SKM-1 treated with dmso at 0.1 percent for 144 hours (cell line): ENCODE measurements around the gene EML1.

Experiments
- DNase-seq: peaks from one replicate; lab custom pipeline; 2025; ENCODE audit not compliant: unreplicated experiment; lab: John Stamatoyannopoulos, UW

Gene EML1

GRCh38 chr14:99982537-99983250, 189.5 kb downstream of the EML1 start:
- DNase-seq, result peak; percentile 39

GRCh38 chr14:99983251-99984015, 190.2 kb downstream of the EML1 start:
- no peak for DNase-seq

- no peak for DNase-seq
These were observed 190.8 kb downstream of the EML1 start for GRCh38 chr14:99984036-99984435.

- no peak for DNase-seq
These were observed 193.2 kb downstream of the EML1 start for GRCh38 chr14:99986396-99986795.

- no peak for DNase-seq
These were observed 195.8 kb downstream of the EML1 start for GRCh38 chr14:99989032-99989431.

- DNase-seq, result no peak
These were observed 197.3 kb downstream of the EML1 start for GRCh38 chr14:99990268-99991170.

GRCh38 chr14:99991331-99991730, 198.1 kb downstream of the EML1 start:
- DNase-seq, result no peak
